Hematopoietic multipotent progenitor cell treated with erythropoietin and hydrocortisone succinate and interleukin-3 and kit ligand, for 4 days (in vitro differentiated cells): ENCODE data around the gene FSTL4.
"Not testable (repeated sequence)": the region's sequence is repeated elsewhere in the genome, so short reads cannot be mapped to it uniquely, and the experiment has no call there.

Source experiments
- DNase-seq: peaks from one replicate; pipeline ENCODE4 v3.0.0-alpha.2; 2015

The FSTL4 gene

DNA sequence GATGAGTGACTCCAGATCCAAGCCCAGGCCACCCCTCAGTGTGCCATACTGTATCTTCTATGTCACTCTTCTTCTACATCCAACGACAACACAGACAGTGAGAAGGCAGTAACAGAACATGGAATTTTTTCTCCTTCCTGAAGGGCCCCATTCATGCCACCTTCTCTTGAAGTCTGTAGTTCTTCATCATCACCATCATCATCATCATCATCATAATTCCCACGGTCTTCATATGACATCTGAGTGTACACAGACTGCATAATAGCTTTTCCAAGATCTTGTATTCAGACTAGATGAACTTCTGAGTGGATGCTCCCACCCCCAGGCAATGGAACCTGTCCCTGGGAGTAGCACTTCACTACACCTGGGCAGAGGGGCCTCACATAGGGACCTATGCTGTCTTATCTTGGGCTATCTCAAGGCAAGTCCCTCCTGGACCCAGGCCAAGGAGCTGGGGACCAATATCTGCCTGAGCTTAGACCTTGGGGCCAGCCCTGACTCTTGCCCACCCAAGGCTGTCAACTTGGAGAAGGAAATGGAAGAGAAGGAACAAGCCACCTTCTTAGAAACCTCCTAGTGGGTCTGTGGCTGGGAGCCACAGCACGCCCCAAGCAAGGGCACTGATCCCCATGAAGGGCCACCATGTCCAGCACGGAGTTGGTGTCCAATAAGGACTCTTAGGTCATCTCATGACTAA is 159.1 kb downstream of the FSTL4 start:
- no peak for DNase-seq

DNA sequence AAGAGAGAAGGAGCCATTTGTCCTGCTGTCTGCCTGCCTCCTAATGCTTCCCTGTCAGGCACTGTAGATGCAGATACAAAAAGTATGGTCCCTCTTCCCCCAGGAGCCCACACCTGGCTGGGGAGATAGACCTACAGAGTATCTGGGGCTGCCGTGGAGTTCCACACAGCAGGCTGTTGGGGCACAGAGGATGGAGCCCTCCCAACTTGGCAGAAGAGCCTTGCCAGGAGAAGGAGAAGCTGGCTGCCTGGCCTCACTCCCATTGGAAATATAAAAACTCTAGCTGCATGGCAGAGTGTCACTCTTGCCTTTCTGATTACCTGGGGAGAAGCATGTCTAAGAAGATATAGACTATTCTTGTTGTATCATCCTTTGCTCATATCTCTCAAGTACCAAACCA is 160.4 kb downstream of the FSTL4 start:
- DNase-seq = no peak

DNA sequence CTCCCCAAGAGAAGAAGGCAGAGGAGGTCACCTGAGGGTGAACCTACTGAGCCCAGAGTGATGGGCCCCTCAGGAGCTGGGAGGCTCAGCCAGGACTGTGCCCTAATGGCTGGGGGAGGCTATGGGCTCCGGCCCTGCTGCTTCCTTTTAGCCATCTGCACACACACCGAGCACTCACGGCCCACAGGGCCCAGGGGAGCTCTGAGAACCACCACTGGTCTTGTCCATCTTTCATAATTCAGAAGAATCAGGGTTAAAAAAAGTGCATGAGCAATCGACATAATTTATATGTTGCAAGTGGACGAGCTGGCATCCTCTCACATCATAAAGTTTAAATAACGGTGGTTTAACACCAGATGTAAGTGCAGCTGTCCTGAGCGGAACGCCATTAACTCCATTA is 162.1 kb downstream of the FSTL4 start:
- no peak for DNase-seq

DNA sequence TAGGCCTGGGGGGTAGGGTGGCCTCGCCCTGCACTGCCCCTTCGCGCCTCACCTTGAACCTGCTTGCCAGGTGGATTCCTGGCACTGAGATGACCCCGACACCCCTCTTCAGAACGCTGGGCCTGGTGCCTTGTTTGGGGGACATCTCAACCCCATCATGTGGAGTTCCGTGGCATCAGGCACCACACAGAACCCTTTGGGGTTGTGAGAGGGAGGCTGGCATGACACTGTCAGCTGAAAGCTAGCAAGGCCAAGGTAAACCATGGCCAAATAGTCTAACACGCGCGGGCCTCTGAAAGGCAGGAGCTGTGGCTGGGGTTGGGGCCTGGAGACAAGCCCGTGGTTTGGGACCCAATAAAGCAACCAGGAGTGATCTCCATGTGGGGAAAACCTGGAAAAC is 163.2 kb downstream of the FSTL4 start:
- no peak for DNase-seq

DNA sequence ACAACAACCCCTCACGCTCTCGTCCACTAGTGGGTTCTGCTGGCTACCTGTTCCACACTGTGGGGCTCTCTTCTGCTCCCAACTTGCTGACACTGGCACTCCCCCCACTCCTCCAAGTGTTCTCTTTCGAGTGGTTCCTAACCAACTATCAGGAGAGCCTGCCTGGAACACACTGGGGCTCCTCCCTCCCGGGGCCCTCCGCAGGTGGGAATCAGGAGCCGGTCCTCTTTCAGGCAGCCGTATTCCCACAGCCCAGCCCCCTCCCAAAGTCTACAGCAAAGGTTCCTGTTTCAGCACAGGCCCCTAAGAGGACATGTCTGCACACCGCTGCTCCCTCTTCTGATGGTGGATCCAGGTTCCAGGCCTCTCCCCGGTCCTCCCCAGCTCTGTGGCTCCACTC is 165.9 kb downstream of the FSTL4 start:
- no peak for DNase-seq

GRCh38 chr5:133445744-133446143 is 166.6 kb downstream of the FSTL4 start:
- DNase-seq = no peak

GRCh38 chr5:133445204-133445603 is 167.1 kb downstream of the FSTL4 start:
- DNase-seq = not testable (repeated sequence)

- DNase-seq = no peak
Measured at GRCh38 chr5:133444711-133445110, 167.6 kb downstream of the FSTL4 start.

- DNase-seq = no peak
Measured at GRCh38 chr5:133441166-133441815, 171.1 kb downstream of the FSTL4 start.

GRCh38 chr5:133440467-133441115 is 171.8 kb downstream of the FSTL4 start:
- no peak for DNase-seq

- DNase-seq = no peak
Measured at GRCh38 chr5:133439859-133440258, 172.5 kb downstream of the FSTL4 start.

- no peak for DNase-seq
Measured at GRCh38 chr5:133438487-133438886, 173.9 kb downstream of the FSTL4 start.

DNA sequence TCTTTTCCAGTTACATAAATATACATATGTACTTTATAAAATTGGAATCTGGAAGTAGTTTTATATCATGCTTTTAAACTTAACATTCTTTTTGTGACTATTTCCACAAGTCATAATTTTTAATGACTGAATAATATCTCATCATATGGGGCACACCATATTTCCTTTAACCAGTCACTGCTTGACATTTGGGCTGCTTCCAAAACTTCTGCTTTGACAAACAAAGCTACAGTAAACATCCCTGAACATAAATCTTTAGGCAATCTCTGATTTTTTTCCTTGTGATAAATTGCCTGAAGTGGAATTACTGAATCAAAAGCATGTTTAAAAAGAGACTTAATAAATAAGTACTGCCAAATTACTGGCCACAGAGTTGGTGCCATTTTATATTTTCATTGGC is 178.0 kb downstream of the FSTL4 start:
- DNase-seq = no peak

- DNase-seq = no peak
Measured at GRCh38 chr5:133433641-133434040, 178.7 kb downstream of the FSTL4 start.

DNA sequence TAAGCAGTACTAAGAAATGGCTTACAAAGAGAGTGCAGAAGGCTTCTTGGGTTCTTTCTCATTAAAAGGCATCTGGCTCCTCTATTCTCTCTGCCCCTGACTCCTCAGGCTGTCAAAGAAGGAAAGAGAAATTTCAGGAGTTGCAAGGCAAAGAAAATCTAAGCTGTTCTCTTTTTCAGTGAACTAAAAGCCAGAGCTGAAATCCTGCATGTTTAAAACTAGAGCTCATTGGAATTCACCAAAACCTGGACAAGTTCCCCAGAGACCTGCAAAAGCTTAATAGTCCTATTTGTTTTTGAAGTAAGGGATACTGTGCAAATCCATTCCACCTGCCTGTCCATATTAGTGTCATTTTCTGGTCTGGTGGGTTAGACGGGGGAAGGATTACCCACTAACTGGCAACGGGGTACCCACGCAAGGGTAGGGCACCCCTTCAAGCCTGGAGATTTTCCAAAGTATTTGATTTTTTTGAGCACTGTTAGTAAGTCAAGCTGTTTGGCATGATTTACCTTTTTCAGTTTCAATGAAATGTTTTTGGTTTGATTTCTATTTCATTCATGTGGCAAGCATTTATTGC is 179.3 kb downstream of the FSTL4 start:
- DNase-seq = no peak

- DNase-seq = no peak
Measured at GRCh38 chr5:133431326-133431865, 180.9 kb downstream of the FSTL4 start.

GRCh38 chr5:133430095-133430494 is 182.2 kb downstream of the FSTL4 start:
- DNase-seq = no peak

DNA sequence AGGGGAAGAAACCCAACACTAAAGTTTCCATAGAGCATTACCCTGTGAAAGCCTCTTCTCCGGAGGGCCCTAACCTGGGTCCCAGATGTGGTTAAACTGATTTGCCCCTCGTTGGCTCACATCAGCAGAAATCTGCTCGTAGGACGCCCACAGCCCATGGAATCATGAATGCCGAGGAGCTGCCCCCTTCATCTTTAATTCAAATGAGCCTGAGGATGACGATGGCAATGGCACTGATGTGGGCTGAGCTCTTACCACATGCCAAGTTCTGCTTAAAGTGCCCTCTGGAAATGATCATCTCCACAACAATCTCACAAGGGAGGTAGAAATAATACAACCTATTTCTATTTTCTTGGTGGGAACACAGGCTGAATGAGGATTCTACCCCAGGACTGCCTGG is 183.3 kb downstream of the FSTL4 start:
- no peak for DNase-seq

- DNase-seq = no peak
Measured at GRCh38 chr5:133428072-133428660, 184.2 kb downstream of the FSTL4 start.

- DNase-seq = no peak
Measured at GRCh38 chr5:133427121-133427777, 185.1 kb downstream of the FSTL4 start.

- no peak for DNase-seq
Measured at GRCh38 chr5:133426264-133426663, 186.1 kb downstream of the FSTL4 start.

DNA sequence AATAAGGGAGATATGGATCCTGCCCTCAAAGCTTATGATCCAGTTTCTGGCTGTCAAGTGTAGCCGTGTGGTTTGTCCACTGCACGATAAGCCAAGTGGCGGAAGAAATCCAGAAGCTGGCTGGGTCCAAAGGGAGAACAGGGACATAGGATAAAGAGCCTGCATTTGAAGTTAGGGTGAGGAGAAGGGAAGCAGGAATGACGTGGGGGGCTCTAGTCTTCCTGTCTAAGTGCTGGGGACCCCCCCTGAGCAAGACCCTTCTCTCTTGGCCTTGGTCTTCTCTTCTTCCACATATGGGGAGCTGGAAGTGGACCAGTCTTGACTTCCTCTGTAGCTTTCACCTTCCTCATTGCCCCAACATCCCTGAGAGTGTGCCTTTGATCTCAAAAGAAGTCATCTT is 186.6 kb downstream of the FSTL4 start:
- DNase-seq = no peak

DNA sequence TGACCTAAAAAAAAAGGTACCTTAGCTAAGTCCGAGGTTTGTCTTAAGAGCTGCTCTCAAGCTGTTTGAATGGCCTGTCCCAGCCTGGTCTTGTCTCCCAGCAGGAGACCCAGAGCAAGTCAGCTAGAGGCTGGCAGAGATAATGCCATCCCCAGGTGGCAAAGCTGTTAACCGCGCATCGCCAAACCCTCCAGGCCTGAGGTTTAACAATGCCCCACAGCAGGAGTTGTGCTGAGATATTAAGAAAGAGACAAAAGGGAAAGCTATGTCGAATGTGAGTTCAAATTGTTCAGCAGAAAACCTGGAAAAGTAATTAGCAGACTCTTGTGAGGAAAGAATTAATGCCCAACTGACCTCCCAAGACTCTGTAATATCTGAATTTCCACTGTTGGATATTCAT is 187.1 kb downstream of the FSTL4 start:
- peak; percentile 4 for DNase-seq
